Measurements from ENCODE around the gene DOCK2. TPM values are rescaled to one million over a fixed set of nuclear protein-coding genes. Genes with fewer than 3 reads are reported as not detected.

The DOCK2 gene
- total RNA-seq, 4 donors from 2014 or later: 3.1 to 3.9 (median 3.3) TPM

GRCh38 chr5:169954786-169955185 lies 317.7 kb downstream of the DOCK2 start:
- no peak for TF ChIP-seq POLR2A (IDR thresholded peaks at IDR 0.05)
- TF ChIP-seq, protein P1, sequence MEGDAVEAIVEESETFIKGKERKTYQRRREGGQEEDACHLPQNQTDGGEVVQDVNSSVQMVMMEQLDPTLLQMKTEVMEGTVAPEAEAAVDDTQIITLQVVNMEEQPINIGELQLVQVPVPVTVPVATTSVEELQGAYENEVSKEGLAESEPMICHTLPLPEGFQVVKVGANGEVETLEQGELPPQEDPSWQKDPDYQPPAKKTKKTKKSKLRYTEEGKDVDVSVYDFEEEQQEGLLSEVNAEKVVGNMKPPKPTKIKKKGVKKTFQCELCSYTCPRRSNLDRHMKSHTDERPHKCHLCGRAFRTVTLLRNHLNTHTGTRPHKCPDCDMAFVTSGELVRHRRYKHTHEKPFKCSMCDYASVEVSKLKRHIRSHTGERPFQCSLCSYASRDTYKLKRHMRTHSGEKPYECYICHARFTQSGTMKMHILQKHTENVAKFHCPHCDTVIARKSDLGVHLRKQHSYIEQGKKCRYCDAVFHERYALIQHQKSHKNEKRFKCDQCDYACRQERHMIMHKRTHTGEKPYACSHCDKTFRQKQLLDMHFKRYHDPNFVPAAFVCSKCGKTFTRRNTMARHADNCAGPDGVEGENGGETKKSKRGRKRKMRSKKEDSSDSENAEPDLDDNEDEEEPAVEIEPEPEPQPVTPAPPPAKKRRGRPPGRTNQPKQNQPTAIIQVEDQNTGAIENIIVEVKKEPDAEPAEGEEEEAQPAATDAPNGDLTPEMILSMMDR (IDR thresholded peaks at IDR 0.05): no peak
- no peak overlapping the region for H3K4me3 ChIP-seq (ENCODE audit: low read depth, poor library complexity, severe bottlenecking)
- WGBS, 2 donors: 74 to 76% methylated on average over 6 of the region's 6 CpGs
- DNase-seq (ENCODE audit: low spot score in 2 of 2): no peak
- intact Hi-C loops (cut with DNase I; ENCODE audit: low total_unique reads): no loop called here

- 77 to 80% methylated on average over 3 of the region's 3 CpGs for WGBS, 2 donors
- H3K4me3 ChIP-seq (ENCODE audit: low read depth, poor library complexity, severe bottlenecking): no peak overlapping the region
- no peak for TF ChIP-seq POLR2A (IDR thresholded peaks at IDR 0.05)
- TF ChIP-seq, protein P1 (IDR thresholded peaks at IDR 0.05): no peak
- intact Hi-C loops (cut with DNase I; ENCODE audit: low total_unique reads): no loop called here
- DNase-seq (ENCODE audit: low spot score in 2 of 2): no peak
Measured at GRCh38 chr5:169956126-169956525, 319.1 kb downstream of the DOCK2 start.

DNA sequence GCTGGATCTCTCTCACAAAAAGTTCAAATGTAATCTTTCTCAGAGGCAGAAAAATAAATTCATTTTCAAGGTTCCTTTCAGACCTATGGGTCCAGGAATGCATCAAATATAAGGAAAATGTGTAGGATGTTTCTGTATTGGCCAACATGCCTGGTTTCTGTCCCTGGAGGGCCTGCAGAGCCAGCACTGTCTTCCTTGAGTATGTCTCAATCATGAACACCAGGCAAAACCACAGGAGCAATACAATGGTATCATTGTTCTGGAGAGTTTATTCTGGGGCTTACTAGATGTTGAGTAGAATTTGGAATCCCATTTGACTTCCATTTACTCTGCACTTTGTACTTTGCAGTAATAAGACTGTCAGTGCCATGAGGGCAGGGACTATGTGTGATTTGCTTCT lies 319.7 kb downstream of the DOCK2 start:
- no peak for DNase-seq (ENCODE audit: low spot score in 2 of 2)
- TF ChIP-seq, protein P1 (IDR thresholded peaks at IDR 0.05): no peak
- no peak overlapping the region for H3K4me3 ChIP-seq (ENCODE audit: low read depth, poor library complexity, severe bottlenecking)
- intact Hi-C loops (cut with DNase I; ENCODE audit: low total_unique reads): no loop called here

DNA sequence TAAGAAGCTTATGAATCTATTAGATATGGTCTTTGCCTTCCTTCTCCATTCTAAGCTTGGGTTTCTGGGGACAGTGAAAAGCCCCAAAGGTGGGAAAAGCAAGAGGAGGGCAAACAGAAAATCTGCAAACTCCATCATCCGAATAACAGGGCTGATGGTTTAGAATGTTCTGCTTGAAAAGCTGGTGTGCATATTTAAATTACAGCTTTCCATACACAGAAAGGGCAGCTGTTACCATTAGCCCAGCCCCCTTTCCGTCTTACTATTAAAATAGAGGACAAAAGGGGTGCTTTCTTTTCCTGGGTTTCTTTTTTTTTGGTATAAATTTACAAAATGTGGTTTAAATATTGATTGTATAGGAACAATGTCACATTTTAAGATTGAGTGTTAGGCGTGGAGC lies 321.2 kb downstream of the DOCK2 start:
- 66 to 69% methylated on average over 3 of the region's 3 CpGs for WGBS, 2 donors
- no peak overlapping the region for H3K4me3 ChIP-seq (ENCODE audit: low read depth, poor library complexity, severe bottlenecking)
- intact Hi-C loops (cut with DNase I; ENCODE audit: low total_unique reads): no loop called here
- no peak for DNase-seq (ENCODE audit: low spot score in 2 of 2)
- TF ChIP-seq, protein P1 (IDR thresholded peaks at IDR 0.05): no peak
- TF ChIP-seq POLR2A (IDR thresholded peaks at IDR 0.05): no peak

GRCh38 chr5:169960659-169961058 lies 323.6 kb downstream of the DOCK2 start:
- intact Hi-C loops (cut with DNase I; ENCODE audit: low total_unique reads): no loop called here
- no peak for DNase-seq (ENCODE audit: low spot score in 2 of 2)
- no peak for TF ChIP-seq POLR2A (IDR thresholded peaks at IDR 0.05)
- TF ChIP-seq, protein P1 (IDR thresholded peaks at IDR 0.05): no peak
- WGBS, 2 donors: 82% methylated on average over 2 of the region's 2 CpGs
- no peak overlapping the region for H3K4me3 ChIP-seq (ENCODE audit: low read depth, poor library complexity, severe bottlenecking)

DNA sequence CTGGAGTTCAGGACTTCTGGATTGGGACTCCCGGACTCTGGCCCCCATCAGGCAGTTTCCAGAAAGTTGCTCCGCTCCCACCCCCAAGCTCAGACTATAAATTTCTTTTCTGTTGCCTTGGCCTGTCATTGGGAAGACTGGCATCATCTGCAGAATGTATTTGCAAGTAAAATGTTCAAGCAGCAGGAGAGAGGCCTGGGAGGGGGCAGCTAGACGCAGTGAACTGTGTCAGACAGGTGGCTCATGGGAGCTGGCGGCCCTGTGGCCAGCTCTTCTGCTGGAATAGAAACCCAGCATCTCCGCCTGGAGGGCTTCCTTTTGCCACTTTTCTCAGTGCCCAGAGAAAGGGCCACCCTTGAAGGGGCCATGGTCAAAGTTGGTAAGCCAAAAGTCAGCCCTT lies 327.2 kb downstream of the DOCK2 start:
- intact Hi-C loops (cut with DNase I; ENCODE audit: low total_unique reads): no loop called here
- H3K4me3 ChIP-seq (ENCODE audit: low read depth, poor library complexity, severe bottlenecking): no peak overlapping the region
- 75 to 80% methylated on average over 5 of the region's 5 CpGs for WGBS, 2 donors
- DNase-seq (ENCODE audit: low spot score in 2 of 2): no peak
- TF ChIP-seq POLR2A (IDR thresholded peaks at IDR 0.05): no peak
- TF ChIP-seq, protein P1 (IDR thresholded peaks at IDR 0.05): no peak

Measured in lower leg skin (tissue), 4 donors.